Measurements from ENCODE around the gene DOC2B.
A peak's percentile ranks its signal among the peaks of the same experiment; 100 is the strongest.
"Not testable (repeated sequence)": the region's sequence is repeated elsewhere in the genome, so short reads cannot be mapped to it uniquely, and the experiment has no call there.

DOC2B gene

DNA sequence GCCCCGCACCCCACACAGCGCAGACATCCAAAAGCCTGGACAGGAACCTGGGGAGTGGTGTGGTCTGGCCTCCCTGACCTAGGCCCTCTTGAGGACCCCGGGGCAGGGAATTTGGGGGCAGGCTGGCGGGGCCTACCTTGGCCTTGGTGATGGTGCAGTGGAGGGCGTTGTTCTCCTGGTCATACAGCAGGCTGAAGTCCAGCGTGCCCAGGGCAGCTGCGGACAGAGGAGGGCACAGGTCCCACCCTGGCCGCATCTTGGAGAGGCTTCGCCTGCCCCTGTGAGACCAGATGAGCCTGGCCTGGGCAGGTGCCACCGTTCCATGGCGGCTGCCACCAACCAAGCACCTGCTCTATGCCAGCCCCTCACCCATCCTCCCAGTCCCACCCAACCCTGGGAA is 9.0 kb downstream of the DOC2B start:
- Histone ChIP-seq H3K23ac (ENCODE audit: low read depth, low read length, poor library complexity) (peak overlapping the region; percentile 27), H4K91ac (ENCODE audit: low read depth, low read length, poor library complexity) (no peak overlapping the region), H3K9ac (ENCODE audit: low read depth, low read length, poor library complexity) (no peak overlapping the region), H3K9me3 (replicated peaks in 1 of 2; ENCODE audit: control insufficient read depth in 2 of 2, insufficient read depth in 1 of 2, low read depth in 1 of 2, low read length in 2 of 2) (no peaks in the 10 kb centered on the region), H2BK5ac (ENCODE audit: low read length) (no peak overlapping the region), H2BK15ac (ENCODE audit: low read length) (peak overlapping the region; percentile 67), H3K18ac (ENCODE audit: low read length) (no peak overlapping the region), H3K4me1 (ENCODE audit: control insufficient read depth in 2 of 2, insufficient read depth in 1 of 2, low read depth in 1 of 2, low read length in 2 of 2) (no peaks in the 10 kb centered on the region), H2BK120ac (ENCODE audit: low read depth, low read length) (no peak overlapping the region), H2AFZ (ENCODE audit: low read length) (no peak overlapping the region), H3K4me3 (ENCODE audit: low read length in 2 of 2) (no peak overlapping the region), H3K27me3 (ENCODE audit: control insufficient read depth in 3 of 3, insufficient read depth in 3 of 3, low read depth in 1 of 3, low read length in 3 of 3) (peaks cover 0 to 42% (median 0%) of the 10 kb centered on the region in 3 experiments), H3K4me2 (ENCODE audit: insufficient read depth, low read length, poor library complexity, severe bottlenecking) (no peak overlapping the region), H2AK5ac (ENCODE audit: low read depth, low read length) (peak overlapping the region; percentile 66), H3K36me3 (replicated peaks in 1 of 2; ENCODE audit: control insufficient read depth in 2 of 2, insufficient read depth in 2 of 2, low read length in 2 of 2) (no peaks in the 10 kb centered on the region), H3K79me1 (ENCODE audit: low read depth, low read length) (no peaks in the 10 kb centered on the region), H4K8ac (ENCODE audit: low read depth, low read length) (no peak overlapping the region), H3K14ac (ENCODE audit: low read length) (no peak overlapping the region), H2BK12ac (ENCODE audit: low read length) (no peak overlapping the region), H3K4ac (ENCODE audit: low read length) (no peak overlapping the region), H3K27ac (replicated peaks; ENCODE audit: low read length) (no peak overlapping the region)
- no CpG with 5 or more reads among the region's 11 CpGs for WGBS, 2 donors (ENCODE audit: extremely low coverage in 2 of 2, insufficient read length in 2 of 2, insufficient replicate concordance in 1 of 2)
- no peak for DNase-seq (ENCODE audit: low spot score)

DNA sequence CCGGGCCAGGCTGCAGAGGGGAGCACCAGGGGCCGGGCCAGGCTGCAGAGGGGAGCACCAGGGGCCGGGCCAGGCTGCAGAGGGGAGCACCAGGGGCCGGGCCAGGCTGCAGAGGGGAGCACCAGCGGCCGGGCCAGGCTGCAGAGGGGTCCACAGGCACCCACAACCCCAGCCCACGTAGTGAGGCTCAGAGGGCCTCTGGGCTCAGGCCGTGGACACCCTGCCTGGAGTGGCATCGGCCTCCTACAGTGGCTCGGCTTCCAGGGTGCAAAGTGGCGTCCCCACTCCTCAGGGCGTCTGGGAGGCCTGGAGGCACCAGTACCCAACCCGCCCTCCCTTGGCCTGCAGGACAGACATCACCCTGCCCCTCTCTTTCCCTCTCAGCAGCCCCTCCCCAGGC is 9.6 kb downstream of the DOC2B start:
- H3K4me1 ChIP-seq (ENCODE audit: control insufficient read depth in 2 of 2, insufficient read depth in 1 of 2, low read depth in 1 of 2, low read length in 2 of 2): no peaks in the 10 kb centered on the region
- H3K4ac ChIP-seq (ENCODE audit: low read length): no peak overlapping the region
- H3K27me3 ChIP-seq (ENCODE audit: control insufficient read depth in 3 of 3, insufficient read depth in 3 of 3, low read depth in 1 of 3, low read length in 3 of 3): peaks cover 0 to 37% (median 0%) of the 10 kb centered on the region in 3 experiments
- H3K36me3 ChIP-seq (replicated peaks in 1 of 2; ENCODE audit: control insufficient read depth in 2 of 2, insufficient read depth in 2 of 2, low read length in 2 of 2): no peaks in the 10 kb centered on the region
- H2AFZ ChIP-seq (ENCODE audit: low read length): no peak overlapping the region
- H3K79me1 ChIP-seq (ENCODE audit: low read depth, low read length): no peaks in the 10 kb centered on the region
- H3K9me3 ChIP-seq (replicated peaks in 1 of 2; ENCODE audit: control insufficient read depth in 2 of 2, insufficient read depth in 1 of 2, low read depth in 1 of 2, low read length in 2 of 2): no peaks in the 10 kb centered on the region
- H2BK12ac ChIP-seq (ENCODE audit: low read length): no peak overlapping the region
- no peak overlapping the region for H3K4me2 ChIP-seq (ENCODE audit: insufficient read depth, low read length, poor library complexity, severe bottlenecking)
- no CpG with 5 or more reads among the region's 13 CpGs for WGBS, 2 donors (ENCODE audit: extremely low coverage in 2 of 2, insufficient read length in 2 of 2, insufficient replicate concordance in 1 of 2)
- no peak overlapping the region for H4K91ac ChIP-seq (ENCODE audit: low read depth, low read length, poor library complexity)
- no peak overlapping the region for H2BK5ac ChIP-seq (ENCODE audit: low read length)
- H2BK120ac ChIP-seq (ENCODE audit: low read depth, low read length): no peak overlapping the region
- no peak overlapping the region for H4K8ac ChIP-seq (ENCODE audit: low read depth, low read length)
- no peak overlapping the region for H3K9ac ChIP-seq (ENCODE audit: low read depth, low read length, poor library complexity)
- peak overlapping the region; percentile 67 for H2BK15ac ChIP-seq (ENCODE audit: low read length)
- H3K14ac ChIP-seq (ENCODE audit: low read length): no peak overlapping the region
- H2AK5ac ChIP-seq (ENCODE audit: low read depth, low read length): peak overlapping the region; percentile 66
- no peak overlapping the region for H3K4me3 ChIP-seq (ENCODE audit: low read length in 2 of 2)
- H3K18ac ChIP-seq (ENCODE audit: low read length): peak overlapping the region; percentile 64
- H3K23ac ChIP-seq (ENCODE audit: low read depth, low read length, poor library complexity): no peak overlapping the region
- DNase-seq (ENCODE audit: low spot score): no peak
- H3K27ac ChIP-seq (replicated peaks; ENCODE audit: low read length): no peak overlapping the region

DNA sequence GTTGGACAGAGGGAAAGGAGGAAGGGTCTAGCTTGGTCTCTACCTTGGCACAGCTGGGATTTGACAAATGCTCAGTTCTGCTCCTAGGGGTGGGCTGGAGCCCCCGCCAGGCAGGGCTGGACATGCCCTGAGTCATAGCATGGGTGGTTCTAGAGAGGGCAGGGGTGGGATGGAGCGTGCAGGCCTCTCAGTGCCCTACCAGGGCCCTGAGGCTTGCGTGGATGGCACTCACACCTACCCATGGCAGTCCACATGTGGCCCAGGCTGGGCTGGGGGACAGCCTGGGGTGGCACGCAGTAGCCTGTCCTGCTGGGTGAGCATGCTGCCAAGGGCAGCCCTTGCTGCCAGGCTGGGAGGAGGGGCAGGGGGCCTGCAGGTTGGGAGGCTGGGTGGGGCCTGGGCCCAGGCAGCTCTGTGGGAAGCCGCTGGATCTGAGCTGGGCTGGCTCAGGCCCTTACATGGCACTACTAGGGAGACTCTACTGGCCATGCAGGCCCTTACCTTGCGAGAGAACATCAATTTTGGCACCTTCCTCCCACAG is 11.2 kb downstream of the DOC2B start:
- H2AK5ac ChIP-seq (ENCODE audit: low read depth, low read length): peak overlapping the region; percentile 96
- DNase-seq (ENCODE audit: low spot score): no peak
- H3K4me1 ChIP-seq (ENCODE audit: control insufficient read depth in 2 of 2, insufficient read depth in 1 of 2, low read depth in 1 of 2, low read length in 2 of 2): no peaks in the 10 kb centered on the region
- H3K9me3 ChIP-seq (replicated peaks in 1 of 2; ENCODE audit: control insufficient read depth in 2 of 2, insufficient read depth in 1 of 2, low read depth in 1 of 2, low read length in 2 of 2): no peaks in the 10 kb centered on the region
- no CpG with 5 or more reads among the region's 6 CpGs for WGBS, 2 donors (ENCODE audit: extremely low coverage in 2 of 2, insufficient read length in 2 of 2, insufficient replicate concordance in 1 of 2)
- H2BK5ac ChIP-seq (ENCODE audit: low read length): peak overlapping the region; percentile 62
- peak overlapping the region; percentile 12 for H3K9ac ChIP-seq (ENCODE audit: low read depth, low read length, poor library complexity)
- H3K4ac ChIP-seq (ENCODE audit: low read length): no peak overlapping the region
- peak overlapping the region; percentile 94 for H3K14ac ChIP-seq (ENCODE audit: low read length)
- H3K4me2 ChIP-seq (ENCODE audit: insufficient read depth, low read length, poor library complexity, severe bottlenecking): no peak overlapping the region
- no peak overlapping the region for H4K8ac ChIP-seq (ENCODE audit: low read depth, low read length)
- no peak overlapping the region for H3K27ac ChIP-seq (replicated peaks; ENCODE audit: low read length)
- H3K79me1 ChIP-seq (ENCODE audit: low read depth, low read length): no peaks in the 10 kb centered on the region
- H3K23ac ChIP-seq (ENCODE audit: low read depth, low read length, poor library complexity): peak overlapping the region; percentile 85
- peaks cover 0 to 30% (median 0%) of the 10 kb centered on the region in 3 experiments for H3K27me3 ChIP-seq (ENCODE audit: control insufficient read depth in 3 of 3, insufficient read depth in 3 of 3, low read depth in 1 of 3, low read length in 3 of 3)
- no peak overlapping the region for H4K91ac ChIP-seq (ENCODE audit: low read depth, low read length, poor library complexity)
- no peak overlapping the region for H2AFZ ChIP-seq (ENCODE audit: low read length)
- H3K4me3 ChIP-seq (ENCODE audit: low read length in 2 of 2): no peak overlapping the region
- no peak overlapping the region for H2BK120ac ChIP-seq (ENCODE audit: low read depth, low read length)
- peak overlapping the region; percentile 81 for H2BK15ac ChIP-seq (ENCODE audit: low read length)
- H3K36me3 ChIP-seq (replicated peaks in 1 of 2; ENCODE audit: control insufficient read depth in 2 of 2, insufficient read depth in 2 of 2, low read length in 2 of 2): no peaks in the 10 kb centered on the region
- peak overlapping the region; percentile 71 for H3K18ac ChIP-seq (ENCODE audit: low read length)
- H2BK12ac ChIP-seq (ENCODE audit: low read length): peak overlapping the region; percentile 75

DNA sequence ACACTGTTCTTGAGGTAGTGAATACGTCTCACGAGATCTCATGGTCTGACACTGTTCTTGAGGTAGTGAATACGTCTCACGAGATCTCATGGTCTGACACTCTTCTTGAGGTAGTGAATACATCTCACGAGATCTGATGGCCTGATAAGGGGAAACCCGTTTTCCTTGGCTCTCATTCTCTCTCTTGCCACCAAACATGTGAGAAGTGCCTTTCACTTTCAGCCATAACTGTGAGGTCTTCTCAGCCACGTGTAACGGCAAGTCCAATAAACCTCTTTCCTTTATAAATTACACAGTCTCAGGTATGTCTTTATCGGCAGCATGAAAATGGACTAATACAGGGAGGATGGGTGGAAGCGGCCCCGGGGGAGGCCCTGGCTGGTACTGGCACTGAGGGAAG is 12.8 kb downstream of the DOC2B start:
- H3K4me3 ChIP-seq (ENCODE audit: low read length in 2 of 2); DNase-seq (ENCODE audit: low spot score); H2BK15ac ChIP-seq (ENCODE audit: low read length); H3K18ac ChIP-seq (ENCODE audit: low read length); H3K36me3 ChIP-seq (replicated peaks in 1 of 2; ENCODE audit: control insufficient read depth in 2 of 2, insufficient read depth in 2 of 2, low read length in 2 of 2); H4K91ac ChIP-seq (ENCODE audit: low read depth, low read length, poor library complexity); H3K4me2 ChIP-seq (ENCODE audit: insufficient read depth, low read length, poor library complexity, severe bottlenecking); H3K79me1 ChIP-seq (ENCODE audit: low read depth, low read length); H3K9ac ChIP-seq (ENCODE audit: low read depth, low read length, poor library complexity); H3K27ac ChIP-seq (replicated peaks; ENCODE audit: low read length); H4K8ac ChIP-seq (ENCODE audit: low read depth, low read length); H2AK5ac ChIP-seq (ENCODE audit: low read depth, low read length); H3K4ac ChIP-seq (ENCODE audit: low read length); H3K4me1 ChIP-seq (ENCODE audit: control insufficient read depth in 2 of 2, insufficient read depth in 1 of 2, low read depth in 1 of 2, low read length in 2 of 2); H3K9me3 ChIP-seq (replicated peaks in 1 of 2; ENCODE audit: control insufficient read depth in 2 of 2, insufficient read depth in 1 of 2, low read depth in 1 of 2, low read length in 2 of 2); H2BK5ac ChIP-seq (ENCODE audit: low read length); H3K23ac ChIP-seq (ENCODE audit: low read depth, low read length, poor library complexity); H2BK12ac ChIP-seq (ENCODE audit: low read length); H2BK120ac ChIP-seq (ENCODE audit: low read depth, low read length); H2AFZ ChIP-seq (ENCODE audit: low read length); H3K14ac ChIP-seq (ENCODE audit: low read length): not testable (repeated sequence)
- peaks cover 0 to 18% (median 0%) of the 10 kb centered on the region in 3 experiments for H3K27me3 ChIP-seq (ENCODE audit: control insufficient read depth in 3 of 3, insufficient read depth in 3 of 3, low read depth in 1 of 3, low read length in 3 of 3)
- WGBS, 2 donors (ENCODE audit: extremely low coverage in 2 of 2, insufficient read length in 2 of 2, insufficient replicate concordance in 1 of 2): no CpG with 5 or more reads among the region's 11 CpGs

Data from neuronal stem cell (in vitro differentiated cells).